Measurements from ENCODE around the gene SPTB. TPM values are rescaled to one million over a fixed set of nuclear protein-coding genes. Genes with fewer than 3 reads are reported as not detected.
A peak's percentile ranks its signal among the peaks of the same experiment; 100 is the strongest.

SPTB gene
- total and polyA plus RNA-seq, 4 donors = 1.1 to 7.9 (median 3.5) TPM

DNA sequence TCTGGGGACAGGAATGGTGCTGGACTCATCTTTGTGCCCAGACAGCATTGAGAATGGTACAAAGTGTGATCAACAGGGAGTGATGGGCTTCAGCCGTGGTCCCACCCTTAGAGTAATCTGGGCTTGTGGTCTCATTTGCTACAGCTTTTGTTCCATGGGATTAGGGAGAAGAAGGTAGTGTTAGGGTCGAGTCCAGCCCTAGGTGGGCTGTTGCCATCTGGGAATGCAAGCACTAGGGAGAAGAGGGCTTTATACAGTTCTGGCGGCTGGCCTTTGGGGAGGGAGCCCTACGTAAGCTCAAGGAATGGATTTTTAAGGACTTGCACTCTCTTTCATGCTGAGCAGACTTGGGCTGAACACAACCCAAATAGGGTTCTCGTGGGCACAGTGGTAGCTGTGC, 170.6 kb downstream of the SPTB start:
- ATAC-seq (ENCODE audit: low FRiP score) (no peak), DNase-seq (peak in 1 of 2 donors; percentile 25)
- no peaks in the 10 kb centered on the region for H3K36me3 ChIP-seq (ENCODE audit: control insufficient read depth in 1 of 2, insufficient read depth in 2 of 2, low read length in 1 of 2)
- no peaks in the 10 kb centered on the region for H3K4me1 ChIP-seq (ENCODE audit: control insufficient read depth in 1 of 2, insufficient read depth in 2 of 2, low read length in 2 of 2)
- no peaks in the 10 kb centered on the region for H3K27me3 ChIP-seq (ENCODE audit: control insufficient read depth in 1 of 2, insufficient read depth in 2 of 2, low read length in 1 of 2)
- no peaks in the 10 kb centered on the region for H3K9me3 ChIP-seq (ENCODE audit: control insufficient read depth, low read length)
- no peak overlapping the region for H3K4me3 ChIP-seq (ENCODE audit: low read length in 2 of 2)
- H3K27ac ChIP-seq (ENCODE audit: low read depth in 1 of 2, low read length in 2 of 2) = peak overlapping the region; percentile 4 to 90
- intact Hi-C loops (cut with DNase I) = loop anchor here in 1 of 2 donors (5.0 kb wide), 3 partner anchors 37 to 53 kb away; no protein-coding TSS in a partner anchor
- 11 to 15% methylated on average over 5 of the region's 5 CpGs for WGBS, 2 donors

- intact Hi-C loops (cut with DNase I) = loop anchor here in 1 of 2 donors (5.0 kb wide), 3 partner anchors 36 to 54 kb away; no protein-coding TSS in a partner anchor
- H3K36me3 ChIP-seq (ENCODE audit: control insufficient read depth in 1 of 2, insufficient read depth in 2 of 2, low read length in 1 of 2) = no peaks in the 10 kb centered on the region
- no peaks in the 10 kb centered on the region for H3K4me1 ChIP-seq (ENCODE audit: control insufficient read depth in 1 of 2, insufficient read depth in 2 of 2, low read length in 2 of 2)
- WGBS, 2 donors = 3 to 5% methylated on average over 18 of the region's 18 CpGs
- peak; percentile 77 to 80 for DNase-seq
- no peak for ATAC-seq (ENCODE audit: low FRiP score)
- H3K27me3 ChIP-seq (ENCODE audit: control insufficient read depth in 1 of 2, insufficient read depth in 2 of 2, low read length in 1 of 2) = no peaks in the 10 kb centered on the region
- no peaks in the 10 kb centered on the region for H3K9me3 ChIP-seq (ENCODE audit: control insufficient read depth, low read length)
- H3K27ac ChIP-seq (ENCODE audit: low read depth in 1 of 2, low read length in 2 of 2) = peak overlapping the region; percentile 4 to 90
- H3K4me3 ChIP-seq (ENCODE audit: low read length in 2 of 2) = no peak overlapping the region
These were observed 171.3 kb downstream of the SPTB start for GRCh38 chr14:64708148-64709004.

GRCh38 chr14:64707661-64708060, 172.0 kb downstream of the SPTB start:
- WGBS, 2 donors = 26 to 31% methylated on average over 7 of the region's 7 CpGs
- peak in 1 of 2 donors; percentile 9 for DNase-seq
- no peak overlapping the region for H3K4me3 ChIP-seq (ENCODE audit: low read length in 2 of 2)

GRCh38 chr14:64706593-64707193, 173.0 kb downstream of the SPTB start:
- intact Hi-C loops (cut with DNase I) = loop anchor here in 1 of 2 donors (5.0 kb wide), 3 partner anchors 34 to 56 kb away; no protein-coding TSS in a partner anchor
- ATAC-seq (ENCODE audit: low FRiP score) = no peak
- Histone ChIP-seq H3K27ac (ENCODE audit: low read depth in 1 of 2, low read length in 2 of 2) (peak overlapping the region; percentile 62 to 80), H3K4me3 (ENCODE audit: low read length in 2 of 2) (no peak overlapping the region), H3K4me1 (ENCODE audit: control insufficient read depth in 1 of 2, insufficient read depth in 2 of 2, low read length in 2 of 2) (no peaks in the 10 kb centered on the region), H3K27me3 (ENCODE audit: control insufficient read depth in 1 of 2, insufficient read depth in 2 of 2, low read length in 1 of 2) (no peaks in the 10 kb centered on the region), H3K36me3 (ENCODE audit: control insufficient read depth in 1 of 2, insufficient read depth in 2 of 2, low read length in 1 of 2) (no peaks in the 10 kb centered on the region), H3K9me3 (ENCODE audit: control insufficient read depth, low read length) (no peaks in the 10 kb centered on the region)
- DNase-seq = peak in 1 of 2 donors; percentile 67
- WGBS, 2 donors = 8% methylated on average over 14 of the region's 14 CpGs

More at GRCh38 chr14:64707661-64708060, 172.0 kb downstream of the SPTB start:
- Histone ChIP-seq H3K27ac (ENCODE audit: low read depth in 1 of 2, low read length in 2 of 2) (peak overlapping the region; percentile 37 to 42), H3K4me1 (ENCODE audit: control insufficient read depth in 1 of 2, insufficient read depth in 2 of 2, low read length in 2 of 2) (no peaks in the 10 kb centered on the region), H3K9me3 (ENCODE audit: control insufficient read depth, low read length) (no peaks in the 10 kb centered on the region), H3K36me3 (ENCODE audit: control insufficient read depth in 1 of 2, insufficient read depth in 2 of 2, low read length in 1 of 2) (no peaks in the 10 kb centered on the region), H3K27me3 (ENCODE audit: control insufficient read depth in 1 of 2, insufficient read depth in 2 of 2, low read length in 1 of 2) (no peaks in the 10 kb centered on the region)
- intact Hi-C loops (cut with DNase I) = loop anchor here in 1 of 2 donors (5.0 kb wide), 3 partner anchors 35 to 55 kb away; no protein-coding TSS in a partner anchor
- no peak for ATAC-seq (ENCODE audit: low FRiP score)

DNA sequence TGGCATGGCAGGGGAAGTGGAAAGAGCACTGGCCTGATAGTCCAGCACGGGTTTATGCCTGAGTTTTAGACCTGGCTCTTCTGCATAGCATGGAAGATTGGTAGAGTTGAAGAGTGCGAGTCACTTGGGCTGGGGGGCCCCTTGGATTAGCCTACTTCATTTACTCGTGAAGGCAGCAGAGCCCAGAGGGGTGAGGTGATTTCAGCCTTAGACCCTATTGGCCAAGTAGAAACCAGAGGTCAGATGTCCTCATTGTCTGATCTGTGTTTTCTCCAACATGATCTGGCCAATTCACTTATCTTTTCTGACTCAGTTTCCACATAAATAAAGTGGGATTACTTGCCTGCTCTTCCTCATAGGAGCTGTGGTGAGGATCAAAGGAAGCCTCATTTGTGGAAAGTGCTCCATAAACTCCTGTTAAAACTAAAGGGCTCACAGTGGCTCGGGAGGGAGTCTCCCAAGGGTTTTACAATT, 173.6 kb downstream of the SPTB start:
- no peaks in the 10 kb centered on the region for H3K4me1 ChIP-seq (ENCODE audit: control insufficient read depth in 1 of 2, insufficient read depth in 2 of 2, low read length in 2 of 2)
- 3 to 11% methylated on average over 4 of the region's 4 CpGs for WGBS, 2 donors
- H3K36me3 ChIP-seq (ENCODE audit: control insufficient read depth in 1 of 2, insufficient read depth in 2 of 2, low read length in 1 of 2) = no peaks in the 10 kb centered on the region
- H3K27ac ChIP-seq (ENCODE audit: low read depth in 1 of 2, low read length in 2 of 2) = peak overlapping the region; percentile 53 to 80
- H3K4me3 ChIP-seq (ENCODE audit: low read length in 2 of 2) = no peak overlapping the region
- H3K27me3 ChIP-seq (ENCODE audit: control insufficient read depth in 1 of 2, insufficient read depth in 2 of 2, low read length in 1 of 2) = no peaks in the 10 kb centered on the region
- DNase-seq = peak in 1 of 2 donors; percentile 44
- no peaks in the 10 kb centered on the region for H3K9me3 ChIP-seq (ENCODE audit: control insufficient read depth, low read length)
- no peak for ATAC-seq (ENCODE audit: low FRiP score)
- intact Hi-C loops (cut with DNase I) = loop anchor here in 1 of 2 donors (5.0 kb wide), 3 partner anchors 34 to 56 kb away; no protein-coding TSS in a partner anchor

GRCh38 chr14:64705381-64706118, 174.2 kb downstream of the SPTB start:
- peak overlapping the region; percentile 62 to 80 for H3K27ac ChIP-seq (ENCODE audit: low read depth in 1 of 2, low read length in 2 of 2)
- DNase-seq (peak in 1 of 2 donors; percentile 79), ATAC-seq (ENCODE audit: low FRiP score) (peak; percentile 19)
- 0 to 2% methylated on average over 18 of the region's 18 CpGs for WGBS, 2 donors
- intact Hi-C loops (cut with DNase I) = loop anchor here in 1 of 2 donors (2.0 to 5.0 kb wide), 4 partner anchors 23 to 57 kb away; no protein-coding TSS in a partner anchor
- peak overlapping the region; percentile 70 to 87 for H3K4me3 ChIP-seq (ENCODE audit: low read length in 2 of 2)
- H3K4me1 ChIP-seq (ENCODE audit: control insufficient read depth in 1 of 2, insufficient read depth in 2 of 2, low read length in 2 of 2) = no peaks in the 10 kb centered on the region
- no peaks in the 10 kb centered on the region for H3K36me3 ChIP-seq (ENCODE audit: control insufficient read depth in 1 of 2, insufficient read depth in 2 of 2, low read length in 1 of 2)
- H3K9me3 ChIP-seq (ENCODE audit: control insufficient read depth, low read length) = no peaks in the 10 kb centered on the region
- no peaks in the 10 kb centered on the region for H3K27me3 ChIP-seq (ENCODE audit: control insufficient read depth in 1 of 2, insufficient read depth in 2 of 2, low read length in 1 of 2)

- peak; percentile 69 for ATAC-seq (ENCODE audit: low FRiP score)
- Histone ChIP-seq H3K4me1 (ENCODE audit: control insufficient read depth in 1 of 2, insufficient read depth in 2 of 2, low read length in 2 of 2) (no peaks in the 10 kb centered on the region), H3K9me3 (ENCODE audit: control insufficient read depth, low read length) (no peaks in the 10 kb centered on the region), H3K27ac (ENCODE audit: low read depth in 1 of 2, low read length in 2 of 2) (peak overlapping the region; percentile 62 to 86), H3K27me3 (ENCODE audit: control insufficient read depth in 1 of 2, insufficient read depth in 2 of 2, low read length in 1 of 2) (no peaks in the 10 kb centered on the region), H3K36me3 (ENCODE audit: control insufficient read depth in 1 of 2, insufficient read depth in 2 of 2, low read length in 1 of 2) (no peaks in the 10 kb centered on the region), H3K4me3 (ENCODE audit: low read length in 2 of 2) (peak overlapping the region; percentile 70 to 87)
- WGBS, 2 donors = 0 to 1% methylated on average over 50 to 51 of the region's 51 CpGs
- intact Hi-C loops (cut with DNase I) = loop anchor here in 1 of 2 donors (2.0 to 5.0 kb wide), 4 partner anchors 22 to 57 kb away; no protein-coding TSS in a partner anchor
- peak in 1 of 2 donors; percentile 87 for DNase-seq
These were observed 174.8 kb downstream of the SPTB start for GRCh38 chr14:64704743-64705380.
